Measurements from ENCODE around the gene FAM234B.

GRCh38 chr12:13091832-13092231, 47.7 kb downstream of the FAM234B start:
- TF ChIP-seq CTCF (IDR thresholded peaks at IDR 0.05) = no peak
- no peak for TF ChIP-seq POLR2A (IDR thresholded peaks at IDR 0.05)
